Measurements from ENCODE around the gene EGLN3.

Gene EGLN3

GRCh38 chr14:33915682-33916081 is 35.2 kb downstream of the EGLN3 start:
- DNase-seq (ENCODE audit: low read depth in 2 of 2, low spot score in 1 of 2) = no peak

- DNase-seq (ENCODE audit: low read depth in 2 of 2, low spot score in 1 of 2) = no peak
Measured at GRCh38 chr14:33914676-33915516, 36.0 kb downstream of the EGLN3 start.

- DNase-seq (ENCODE audit: low read depth in 2 of 2, low spot score in 1 of 2) = no peak
Measured at GRCh38 chr14:33911046-33911445, 39.8 kb downstream of the EGLN3 start.

GRCh38 chr14:33910435-33910834 is 40.4 kb downstream of the EGLN3 start:
- DNase-seq (ENCODE audit: low read depth in 2 of 2, low spot score in 1 of 2) = no peak

GRCh38 chr14:33909380-33910084 is 41.3 kb downstream of the EGLN3 start:
- no peak for DNase-seq (ENCODE audit: low read depth in 2 of 2, low spot score in 1 of 2)

- DNase-seq (ENCODE audit: low read depth in 2 of 2, low spot score in 1 of 2) = no peak
Measured at GRCh38 chr14:33908540-33909223, 42.2 kb downstream of the EGLN3 start.

- DNase-seq (ENCODE audit: low read depth in 2 of 2, low spot score in 1 of 2) = no peak
Measured at GRCh38 chr14:33906968-33907367, 43.9 kb downstream of the EGLN3 start.

GRCh38 chr14:33904609-33905008 is 46.3 kb downstream of the EGLN3 start:
- no peak for DNase-seq (ENCODE audit: low read depth in 2 of 2, low spot score in 1 of 2)

GRCh38 chr14:33903369-33903768 is 47.5 kb downstream of the EGLN3 start:
- DNase-seq (ENCODE audit: low read depth in 2 of 2, low spot score in 1 of 2) = no peak

GRCh38 chr14:33902363-33902762 is 48.5 kb downstream of the EGLN3 start:
- no peak for DNase-seq (ENCODE audit: low read depth in 2 of 2, low spot score in 1 of 2)

- DNase-seq (ENCODE audit: low read depth in 2 of 2, low spot score in 1 of 2) = no peak
Measured at GRCh38 chr14:33901426-33902155, 49.3 kb downstream of the EGLN3 start.

GRCh38 chr14:33900706-33901105 is 50.2 kb downstream of the EGLN3 start:
- DNase-seq (ENCODE audit: low read depth in 2 of 2, low spot score in 1 of 2) = no peak

GRCh38 chr14:33899723-33900341 is 51.0 kb downstream of the EGLN3 start:
- DNase-seq (ENCODE audit: low read depth in 2 of 2, low spot score in 1 of 2) = no peak

GRCh38 chr14:33897878-33898535 is 52.9 kb downstream of the EGLN3 start:
- no peak for DNase-seq (ENCODE audit: low read depth in 2 of 2, low spot score in 1 of 2)

- no peak for DNase-seq (ENCODE audit: low read depth in 2 of 2, low spot score in 1 of 2)
Measured at GRCh38 chr14:33897382-33897781, 53.5 kb downstream of the EGLN3 start.

GRCh38 chr14:33894339-33894738 is 56.5 kb downstream of the EGLN3 start:
- DNase-seq (ENCODE audit: low read depth in 2 of 2, low spot score in 1 of 2) = no peak

- DNase-seq (ENCODE audit: low read depth in 2 of 2, low spot score in 1 of 2) = no peak
Measured at GRCh38 chr14:33891700-33892099, 59.2 kb downstream of the EGLN3 start.

- no peak for DNase-seq (ENCODE audit: low read depth in 2 of 2, low spot score in 1 of 2)
Measured at GRCh38 chr14:33884916-33885315, 66.0 kb downstream of the EGLN3 start.

- DNase-seq (ENCODE audit: low read depth in 2 of 2, low spot score in 1 of 2) = no peak
Measured at GRCh38 chr14:33880330-33880729, 70.5 kb downstream of the EGLN3 start.

GRCh38 chr14:33879684-33880286 is 71.1 kb downstream of the EGLN3 start:
- no peak for DNase-seq (ENCODE audit: low read depth in 2 of 2, low spot score in 1 of 2)
